Measurements from ENCODE around the gene POLR2H. TPM values are rescaled to one million over a fixed set of nuclear protein-coding genes. Genes with fewer than 3 reads are reported as not detected.

Gene POLR2H
- total RNA-seq, 2 donors from 2014 or later: 156 to 183 TPM

- Mint-ChIP-seq H3K9me3 (no peaks in the 10 kb centered on the region), H3K36me3 (ENCODE audit: low read depth) (no peaks in the 10 kb centered on the region), H3K4me3 (no peak overlapping the region), H3K27ac (no peak overlapping the region), H3K4me1 (no peaks in the 10 kb centered on the region), H3K27me3 (peaks cover 18% of the 10 kb centered on the region)
- ATAC-seq (replicated peaks): no peak
These were observed 29.8 kb downstream of the POLR2H start for GRCh38 chr3:184391266-184391665.

- no peaks in the 10 kb centered on the region for H3K9me3 Mint-ChIP-seq
- no peaks in the 10 kb centered on the region for H3K36me3 Mint-ChIP-seq (ENCODE audit: low read depth)
- H3K4me3 Mint-ChIP-seq: no peak overlapping the region
- H3K4me1 Mint-ChIP-seq: no peaks in the 10 kb centered on the region
- no peak for ATAC-seq (replicated peaks)
- H3K27ac Mint-ChIP-seq: no peak overlapping the region
- H3K27me3 Mint-ChIP-seq: peaks cover 10% of the 10 kb centered on the region
These were observed 33.8 kb downstream of the POLR2H start for GRCh38 chr3:184395320-184395660.

GRCh38 chr3:184399410-184399809, 37.9 kb downstream of the POLR2H start:
- peaks cover 16% of the 10 kb centered on the region for H3K27me3 Mint-ChIP-seq
- no peaks in the 10 kb centered on the region for H3K9me3 Mint-ChIP-seq
- H3K4me3 Mint-ChIP-seq: no peak overlapping the region
- H3K4me1 Mint-ChIP-seq: no peaks in the 10 kb centered on the region
- no peak for ATAC-seq (replicated peaks)
- H3K27ac Mint-ChIP-seq: no peak overlapping the region
- H3K36me3 Mint-ChIP-seq (ENCODE audit: low read depth): no peaks in the 10 kb centered on the region

- no peaks in the 10 kb centered on the region for H3K4me1 Mint-ChIP-seq
- peaks cover 16% of the 10 kb centered on the region for H3K27me3 Mint-ChIP-seq
- no peak overlapping the region for H3K4me3 Mint-ChIP-seq
- H3K9me3 Mint-ChIP-seq: no peaks in the 10 kb centered on the region
- ATAC-seq (replicated peaks): no peak
- no peaks in the 10 kb centered on the region for H3K36me3 Mint-ChIP-seq (ENCODE audit: low read depth)
- H3K27ac Mint-ChIP-seq: no peak overlapping the region
These were observed 43.8 kb downstream of the POLR2H start for GRCh38 chr3:184405075-184406030.

- no peak overlapping the region for H3K27ac Mint-ChIP-seq
- H3K27me3 Mint-ChIP-seq: no peaks in the 10 kb centered on the region
These were observed 47.9 kb downstream of the POLR2H start for GRCh38 chr3:184409331-184409926.

GRCh38 chr3:184409946-184410500, 48.5 kb downstream of the POLR2H start:
- Mint-ChIP-seq H3K36me3 (ENCODE audit: low read depth) (no peaks in the 10 kb centered on the region), H3K27ac (no peak overlapping the region), H3K27me3 (no peaks in the 10 kb centered on the region), H3K4me1 (no peaks in the 10 kb centered on the region), H3K9me3 (no peaks in the 10 kb centered on the region), H3K4me3 (no peak overlapping the region)
- no peak for ATAC-seq (replicated peaks)

More at GRCh38 chr3:184409331-184409926, 47.9 kb downstream of the POLR2H start:
- Mint-ChIP-seq H3K36me3 (ENCODE audit: low read depth) (no peaks in the 10 kb centered on the region), H3K4me1 (no peaks in the 10 kb centered on the region), H3K9me3 (no peaks in the 10 kb centered on the region), H3K4me3 (no peak overlapping the region)
- no peak for ATAC-seq (replicated peaks)

- no peak for ATAC-seq (replicated peaks)
These were observed 53.1 kb downstream of the POLR2H start for GRCh38 chr3:184414418-184415202.

GRCh38 chr3:184415203-184415490, 53.6 kb downstream of the POLR2H start:
- H3K4me1 Mint-ChIP-seq: no peaks in the 10 kb centered on the region
- H3K4me3 Mint-ChIP-seq: no peak overlapping the region
- no peak for ATAC-seq (replicated peaks)
- no peaks in the 10 kb centered on the region for H3K36me3 Mint-ChIP-seq (ENCODE audit: low read depth)
- H3K27me3 Mint-ChIP-seq: no peaks in the 10 kb centered on the region
- no peak overlapping the region for H3K27ac Mint-ChIP-seq
- H3K9me3 Mint-ChIP-seq: no peaks in the 10 kb centered on the region

More at GRCh38 chr3:184414418-184415202, 53.1 kb downstream of the POLR2H start:
- Mint-ChIP-seq H3K27ac (no peak overlapping the region), H3K9me3 (no peaks in the 10 kb centered on the region), H3K36me3 (ENCODE audit: low read depth) (no peaks in the 10 kb centered on the region), H3K27me3 (no peaks in the 10 kb centered on the region), H3K4me3 (no peak overlapping the region), H3K4me1 (no peaks in the 10 kb centered on the region)

GRCh38 chr3:184417619-184418327, 56.3 kb downstream of the POLR2H start:
- Mint-ChIP-seq H3K4me1 (no peaks in the 10 kb centered on the region), H3K27ac (no peak overlapping the region), H3K4me3 (no peak overlapping the region), H3K9me3 (no peaks in the 10 kb centered on the region), H3K27me3 (peaks cover 1% of the 10 kb centered on the region), H3K36me3 (ENCODE audit: low read depth) (no peaks in the 10 kb centered on the region)
- peak; percentile 96 for ATAC-seq (replicated peaks)

Other genes starting within 250 kb of the POLR2H start
- 10 to 100 TPM; 48.7 to 64.6 TPM for gene EIF2B5, start 226.4 kb upstream of the POLR2H start, total RNA-seq
- 10 to 100 TPM; 40.3 to 42.5 TPM for gene DVL3, start 206.3 kb upstream of the POLR2H start, total RNA-seq
- gene AP2M1, start 186.9 kb upstream of the POLR2H start, total RNA-seq: 100 to 1,000 TPM; 206 to 244 TPM
- gene ABCF3, start 175.5 kb upstream of the POLR2H start, total RNA-seq: 10 to 100 TPM; 75.5 to 93.5 TPM
- gene VWA5B2, start 132.1 kb upstream of the POLR2H start, total RNA-seq: not detected
- 10 to 100 TPM; 33.4 to 49.9 TPM for gene ALG3, start 112.7 kb upstream of the POLR2H start, total RNA-seq
- gene EEF1AKMT4, start 112.0 kb upstream of the POLR2H start, total RNA-seq: 10 to 100 TPM in 1 of 2 donors, 1 to 10 TPM in 1; 8.0 to 13.6 TPM
- gene CAMK2N2, start 100.2 kb upstream of the POLR2H start, total RNA-seq: 1 to 10 TPM in 1 of 2 donors, under 1 TPM in 1; 0.64 to 1.2 TPM
- not detected for gene ECE2, start 85.7 kb upstream of the POLR2H start, total RNA-seq
- 100 to 1,000 TPM; 143 to 311 TPM for gene PSMD2, start 62.5 kb upstream of the POLR2H start, total RNA-seq
- gene EIF4G1, start 47.1 kb upstream of the POLR2H start, total RNA-seq: 100 to 1,000 TPM; 242 to 551 TPM
- gene FAM131A, start 24.1 kb upstream of the POLR2H start, total RNA-seq: 1 to 10 TPM; 2.5 to 6.7 TPM
- gene CLCN2, start 105 bp upstream of the POLR2H start, total RNA-seq: 10 to 100 TPM in 1 of 2 donors, 1 to 10 TPM in 1; 9.5 to 13.7 TPM
- not detected for gene THPO, start 16.5 kb downstream of the POLR2H start, total RNA-seq
- under 1 TPM; 0.05 to 0.39 TPM for gene CHRD, start 18.3 kb downstream of the POLR2H start, total RNA-seq
- gene EPHB3, start 200.1 kb downstream of the POLR2H start, total RNA-seq: under 1 TPM in 1 of 2 donors, not detected in 1; 0.11 TPM

Measured in activated T-helper 17 cell treated with anti-CD3 and anti-CD28 coated beads, Interleukin-2, amount 50 U/mL, for 72 hours (primary cell).